H1 (cell line): ENCODE measurements around the gene TSGA10IP. TPM values are rescaled to one million over a fixed set of nuclear protein-coding genes. Genes with fewer than 3 reads are reported as not detected.

ENCODE experiments used
- CTCF ChIA-PET: fragments of 300-600 bp; sonication (Branson Sonifier 250); formaldehyde crosslinking; loops from one replicate; lab custom pipeline; 2021; ENCODE audit not compliant: partially characterized antibody; lab: Charles Lee
- POLR2A ChIA-PET: fragments of 300-600 bp; sonication (Branson Sonifier 250); formaldehyde crosslinking; loops from one replicate; lab custom pipeline; 2021; ENCODE audit warnings: inconsistent platforms; ENCODE audit not compliant: partially characterized antibody; lab: Charles Lee
- DNase-seq, 2 experiments: peaks; one replicate each; pipeline versions ENCODE4 v3.0.0 to v3.0.0-alpha.2; 2010 to 2022; ENCODE audit warnings: low spot score in 2 of 2, low read depth in 1 of 2, mixed read lengths in 1 of 2
- FAIRE-seq: peaks from 2 replicates; lab custom pipeline; 2011; peaks lifted over from hg19 to GRCh38; lab: Jason Lieb, UNC
- H2AFZ ChIP-seq: 2 replicates; pipeline ENCODE4 v1.8.1; 2012; ENCODE audit warnings: low read length, inconsistent platforms
- H2AK5ac ChIP-seq: 2 replicates; pipeline ENCODE4 v1.6.1; 2013; ENCODE audit warnings: low read depth, low read length
- H2BK120ac ChIP-seq: replicated peaks from 2 replicates; pipeline ENCODE3; 2013; ENCODE audit warnings: low read depth, low read length, inconsistent platforms
- H2BK12ac ChIP-seq: 2 replicates; pipeline ENCODE4 v1.6.1; 2013; ENCODE audit warnings: low read depth, low read length
- H2BK15ac ChIP-seq: 2 replicates; pipeline ENCODE4 v1.6.1; 2013; ENCODE audit warnings: low read length
- H2BK20ac ChIP-seq: 2 replicates; pipeline ENCODE4 v1.6.1; 2013; ENCODE audit warnings: low read length
- H2BK5ac ChIP-seq: 2 replicates; pipeline ENCODE4 v1.6.1; 2013; ENCODE audit warnings: low read depth, low read length
- H3K14ac ChIP-seq: 2 replicates; pipeline ENCODE4 v1.6.1; 2013; ENCODE audit warnings: inconsistent platforms; ENCODE audit not compliant: insufficient read length
- H3K18ac ChIP-seq: 2 replicates; pipeline ENCODE4 v1.6.1; 2013; ENCODE audit warnings: low read length; ENCODE audit errors: extremely low read depth
- H3K23ac ChIP-seq: 2 replicates; pipeline ENCODE4 v1.6.1; 2013; ENCODE audit warnings: inconsistent platforms; ENCODE audit not compliant: insufficient read length
- H3K23me2 ChIP-seq: 2 replicates; pipeline ENCODE4 v1.6.1; 2013; ENCODE audit warnings: low read depth, low read length
- H3K27ac ChIP-seq: 2 replicates; pipeline ENCODE4 v1.6.1; 2011; ENCODE audit warnings: low read depth, low read length, inconsistent platforms
- H3K27me3 ChIP-seq, 4 experiments: replicated peaks in 1 of 4; 1 replicate in 1 of 4; 2 replicates in 3 of 4; pipeline versions ENCODE4 v1.6.1 to v1.8.1; 2011 to 2013; ENCODE audit warnings: low read length in 3 of 4, mild to moderate bottlenecking in 3 of 4, inconsistent platforms in 2 of 4, mixed read lengths in 2 of 4, moderate library complexity in 1 of 4; ENCODE audit not compliant: control insufficient read depth in 3 of 4, insufficient read depth in 3 of 4; ENCODE audit errors: extremely low read depth in 1 of 4
- H3K36me3 ChIP-seq, 4 experiments: 2 replicates each; pipeline versions ENCODE4 v1.6.1 to v1.8.1; 2011 to 2013; ENCODE audit warnings: mild to moderate bottlenecking in 4 of 4, low read length in 3 of 4, moderate library complexity in 2 of 4, control low read depth in 1 of 4, inconsistent platforms in 1 of 4; ENCODE audit not compliant: insufficient read depth in 4 of 4, control insufficient read depth in 2 of 4
- H3K4ac ChIP-seq: replicated peaks from 2 replicates; pipeline ENCODE3; 2013; ENCODE audit warnings: low read length, low read depth, mixed read lengths, inconsistent platforms; ENCODE audit not compliant: insufficient read length
- H3K4me1 ChIP-seq, 4 experiments: replicated peaks in 1 of 4; 1 replicate in 1 of 4; 2 replicates in 3 of 4; pipeline versions ENCODE4 v1.6.1 to v1.8.1; 2011 to 2013; ENCODE audit warnings: low read length in 3 of 4, inconsistent platforms in 2 of 4, mixed read lengths in 1 of 4; ENCODE audit not compliant: insufficient read depth in 4 of 4, control insufficient read depth in 3 of 4
- H3K4me2 ChIP-seq, 2 experiments: 2 replicates each; pipeline versions ENCODE4 v1.6.1 to v1.8.1; 2011 to 2013; ENCODE audit warnings: low read depth in 2 of 2, low read length in 2 of 2, control low read depth in 1 of 2, inconsistent platforms in 1 of 2, mild to moderate bottlenecking in 1 of 2; ENCODE audit not compliant: insufficient read depth in 1 of 2
- H3K4me3 ChIP-seq, 4 experiments: fragments of 200-600, 300-600 bp in 1 of 4; sonication (generic), shearing (Covaris generic), sonication (Bioruptor Twin) in 1 of 4; 2 replicates each; pipeline versions ENCODE4 v1.5.1 to v1.8.1; 2011 to 2016; ENCODE audit warnings: low read length in 4 of 4, low read depth in 3 of 4, control low read depth in 2 of 4, inconsistent platforms in 2 of 4, mild to moderate bottlenecking in 2 of 4, mixed read lengths in 1 of 4, moderate library complexity in 1 of 4; ENCODE audit not compliant: insufficient read depth in 2 of 4; ENCODE audit errors: extremely low read depth in 1 of 4
- H3K56ac ChIP-seq: replicated peaks from 2 replicates; pipeline ENCODE3; 2013; ENCODE audit warnings: low read depth, mild to moderate bottlenecking, mixed read lengths, low read length, inconsistent platforms; ENCODE audit not compliant: insufficient read length
- H3K79me1 ChIP-seq: 2 replicates; pipeline ENCODE4 v1.6.1; 2013; ENCODE audit warnings: low read depth, low read length, control low read depth
- H3K79me2 ChIP-seq, 2 experiments: 2 replicates each; pipeline versions ENCODE4 v1.6.1 to v1.8.1; 2012 to 2013; ENCODE audit warnings: low read length in 2 of 2, mild to moderate bottlenecking in 2 of 2, inconsistent platforms in 1 of 2; ENCODE audit not compliant: insufficient read depth in 2 of 2, control insufficient read depth in 1 of 2
- H3K9ac ChIP-seq, 4 experiments: replicated peaks in 1 of 4; 1 replicate in 1 of 4; 2 replicates in 3 of 4; pipeline versions ENCODE4 v1.6.1 to v1.8.1; 2011 to 2013; ENCODE audit warnings: low read depth in 3 of 4, low read length in 3 of 4, control low read depth in 2 of 4, mild to moderate bottlenecking in 2 of 4, moderate library complexity in 2 of 4, inconsistent platforms in 1 of 4; ENCODE audit errors: extremely low read depth in 1 of 4
- H3K9me3 ChIP-seq, 2 experiments: 2 replicates each; pipeline versions ENCODE4 v1.6.1 to v1.8.1; 2012 to 2013; ENCODE audit warnings: mild to moderate bottlenecking in 2 of 2, moderate library complexity in 2 of 2, control low read depth in 1 of 2, inconsistent platforms in 1 of 2, low read depth in 1 of 2, low read length in 1 of 2, mixed read lengths in 1 of 2; ENCODE audit not compliant: insufficient read depth in 2 of 2
- H4K20me1 ChIP-seq, 2 experiments: replicated peaks in 1 of 2; 2 replicates each; pipeline versions ENCODE3 to v1.8.1; 2011 to 2013; ENCODE audit warnings: inconsistent platforms in 2 of 2, low read length in 2 of 2, mild to moderate bottlenecking in 1 of 2; ENCODE audit not compliant: insufficient read depth in 2 of 2, control insufficient read depth in 1 of 2
- H4K5ac ChIP-seq: 2 replicates; pipeline ENCODE4 v1.6.1; 2013; ENCODE audit warnings: low read length, low read depth, mixed read lengths, inconsistent platforms; ENCODE audit not compliant: insufficient read length
- H4K8ac ChIP-seq: 2 replicates; pipeline ENCODE4 v1.8.0; 2013; ENCODE audit warnings: mild to moderate bottlenecking, moderate library complexity, low read length, inconsistent platforms; ENCODE audit not compliant: insufficient read depth; ENCODE audit errors: extremely low read depth
- H4K91ac ChIP-seq: replicated peaks from 2 replicates; pipeline ENCODE3; 2013; ENCODE audit warnings: low read length, mixed read lengths, inconsistent platforms; ENCODE audit not compliant: insufficient read length
- EP300 ChIP-seq, 2 experiments: IDR thresholded peaks; 1 replicate in 1 of 2; 2 replicates in 1 of 2; pipeline ENCODE4 v1.6.1; 2011 to 2012; ENCODE audit warnings: low read depth in 2 of 2, low read length in 2 of 2, mild to moderate bottlenecking in 2 of 2, borderline replicate concordance in 1 of 2, inconsistent platforms in 1 of 2, moderate library complexity in 1 of 2
- HDAC2 ChIP-seq, 2 experiments: fragments of 300-600 bp in 1 of 2; sonication (generic) in 1 of 2; IDR thresholded peaks; 2 replicates each; pipeline ENCODE4 v1.6.1; 2011 to 2012; ENCODE audit warnings: low read depth in 2 of 2, low read length in 2 of 2, mild to moderate bottlenecking in 2 of 2, moderate library complexity in 2 of 2, borderline replicate concordance in 1 of 2, inconsistent platforms in 1 of 2
- HDAC6 ChIP-seq: IDR thresholded peaks from one replicate; pipeline ENCODE4 v1.7.1; 2012; ENCODE audit warnings: low read depth, mild to moderate bottlenecking, inconsistent platforms, low read length, moderate library complexity
- MAFK ChIP-seq: IDR thresholded peaks from 2 replicates; pipeline ENCODE4 v1.6.1; 2012; ENCODE audit warnings: low read depth, mild to moderate bottlenecking, improper control_type of control experiment, low read length
- POLR2AphosphoS5 ChIP-seq: IDR thresholded peaks from 2 replicates; pipeline ENCODE4 v1.6.1; 2011; ENCODE audit warnings: low read depth, low read length
- SRF ChIP-seq: IDR thresholded peaks from 2 replicates; pipeline ENCODE4 v1.6.1; 2011; ENCODE audit warnings: mild to moderate bottlenecking, low read depth, low read length, moderate library complexity
- TAF1 ChIP-seq: IDR thresholded peaks from 2 replicates; pipeline ENCODE4 v1.6.1; 2011; ENCODE audit warnings: mild to moderate bottlenecking, low read depth, low read length
- TBP ChIP-seq: IDR thresholded peaks from 2 replicates; pipeline ENCODE4 v1.6.1; 2011; ENCODE audit warnings: low read depth, low read length, improper control_type of control experiment
- USF2 ChIP-seq: IDR thresholded peaks from 2 replicates; pipeline ENCODE4 v1.6.1; 2011; ENCODE audit warnings: low read length, improper control_type of control experiment
- WGBS, 2 experiments: shearing (Covaris generic) in 1 of 2; methylation state at CpG; one replicate each; pipeline versions ENCODE4 v1.1.6 to v1.1.7; 2013 to 2015; ENCODE audit warnings: low lambda C conversion rate in 2 of 2, mixed read lengths in 2 of 2, inconsistent platforms in 1 of 2, low coverage in 1 of 2, missing lambda C conversion rate in 1 of 2; ENCODE audit not compliant: insufficient replicate concordance in 2 of 2, insufficient coverage in 1 of 2, insufficient read length in 1 of 2; ENCODE audit errors: extremely low coverage in 1 of 2, missing lambda C conversion rate in 1 of 2; 5-methylcytosine and 5-hydroxymethylcytosine counted together
- polyA plus RNA-seq, 7 experiments: library from polyadenylated mRNA; depleted of rRNA in 3 of 7; stranded (reverse) in 5 of 7; unstranded in 2 of 7; fragments of >200 nt in 5 of 7; fragments of 200-250 nt in 2 of 7; gene quantifications; 1 replicate in 5 of 7; 2 replicates in 1 of 7; 4 replicates in 1 of 7; pipeline versions ENCODE4 v1.2.1 to v1.2.3, GENCODE V29; 2011 to 2013; ENCODE audit warnings: missing spikeins in 2 of 7, mixed read lengths in 2 of 7
- total RNA-seq: library from RNA; stranded (reverse); fragmentation: NEBNext Ultra II Directional; extraction: Animal tissue kit (Norgen Biotek cat#: 25700); gene quantifications from 2 replicates; pipeline ENCODE4 v1.2.1, GENCODE V29; 2021

TSGA10IP gene
- total and polyA plus RNA-seq, 2 of the 8 experiments (the other 6 are each of a cell fraction or from before 2014, with no cell fraction given) = 1.9 to 6.0 TPM

- CTCF ChIA-PET = interaction anchor here (0.8 to 3.1 kb wide), 3 partner anchors 16 to 105 kb away, joined by 3 to 15 read pairs (median 9); no protein-coding TSS in a partner anchor
- Histone ChIP-seq H4K5ac (no peak overlapping the region), H3K23me2 (peaks cover 2% of the 10 kb centered on the region; the same call in 1 of the 2 replicates), H3K56ac (no peak overlapping the region), H4K8ac (no peak overlapping the region), H2BK15ac (0 out of 2 replicates have a peak overlapping the region, but pooled peaks have one; percentile 18), H3K4ac (no peak overlapping the region), H3K27me3 (peaks cover 3 to 13% (median 11%) of the 10 kb centered on the region in 4 experiments), H3K79me1 (peaks cover 8% of the 10 kb centered on the region), H3K79me2 (peaks cover 0 to 10% of the 10 kb centered on the region in 2 experiments; a peak in 2 of 4 replicates), H4K91ac (no peak overlapping the region), H3K27ac (no peak overlapping the region)
- FAIRE-seq = no peak
- no peak for TF ChIP-seq HDAC6
- no peak for TF ChIP-seq HDAC2 (IDR thresholded peaks at IDR 0.05; ENCODE audit: borderline replicate concordance in 1 of 2, low read depth in 2 of 2, low read length in 2 of 2)
- no peak for TF ChIP-seq TAF1
- no peak for TF ChIP-seq MAFK
- TF ChIP-seq TBP = no peak
- no peak for TF ChIP-seq USF2
- no peak for TF ChIP-seq EP300 (IDR thresholded peaks at IDR 0.05; ENCODE audit: borderline replicate concordance in 1 of 2, low read depth in 2 of 2, low read length in 2 of 2)
- no peak for TF ChIP-seq SRF
- 0 out of 2 replicates have a peak, but pooled peaks have one; percentile 4 for TF ChIP-seq POLR2AphosphoS5
- TF ChIP-seq, all 59 proteins: peak for 1
- H2BK120ac ChIP-seq = no peak overlapping the region
- peaks cover 0 to 10% (median 4%) of the 10 kb centered on the region in 4 experiments; a peak in 5 of 8 replicates for H3K36me3 ChIP-seq
- no peak overlapping the region for H3K9ac ChIP-seq
- no peaks in the 10 kb centered on the region for H3K9me3 ChIP-seq
- H2AFZ ChIP-seq = no peak overlapping the region
- H2BK20ac ChIP-seq = no peak overlapping the region
- H2BK5ac ChIP-seq = peak overlapping the region; percentile 49; the same call in 1 of the 2 replicates
- H2BK12ac ChIP-seq = peak overlapping the region; percentile 71; the same call in 1 of the 2 replicates
- DNase-seq = no peak
- no peak overlapping the region; a peak in 1 of 4 replicates for H3K4me2 ChIP-seq
- no peak overlapping the region for H2AK5ac ChIP-seq
- H4K20me1 ChIP-seq = peaks cover 0 to 4% of the 10 kb centered on the region in 2 experiments
- peaks cover 0 to 21% (median 8%) of the 10 kb centered on the region in 4 experiments; a peak in 5 of 7 replicates for H3K4me1 ChIP-seq
- no peak overlapping the region for H3K4me3 ChIP-seq
- POLR2A ChIA-PET = interaction anchor here (1.1 to 1.5 kb wide), 2 partner anchors 44 to 147 kb away, joined by 3 to 4 read pairs; partner anchors contain the start of gene MUS81
- no peak overlapping the region for H3K18ac ChIP-seq
- H3K14ac ChIP-seq = no peak overlapping the region
- 79% methylated on average over 4 of the region's 4 CpGs; no CpG with 5 or more reads in 1 of the 2 experiments for WGBS, 2 experiments
- no peak overlapping the region for H3K23ac ChIP-seq
These were observed 61.6 kb downstream of the TSGA10IP start for GRCh38 chr11:66006891-66007176.
